ENCODE data around the gene BOLL. TPM values are rescaled to one million over a fixed set of nuclear protein-coding genes. Genes with fewer than 3 reads are reported as not detected.

BOLL gene
- total RNA-seq, 1 experiment from 2014 or later = not detected

- no TSS peak for BruUV-seq (replicated peaks)
- no peaks in the 10 kb centered on the region for H3K27me3 ChIP-seq (replicated peaks; ENCODE audit: insufficient read depth, low read depth, low read length, poor library complexity)
- POLR2A ChIA-PET (ENCODE audit: low non-redundant PET) = no interaction called here
These were observed 67.3 kb downstream of the BOLL start for GRCh38 chr2:197717863-197718262.

GRCh38 chr2:197713271-197713670 is 71.8 kb downstream of the BOLL start:
- ChIA-PET POLR2A (ENCODE audit: low non-redundant PET) (no interaction called here), CTCF (no interaction called here)
- H3K4me1 ChIP-seq (ENCODE audit: insufficient read depth, low read length, poor library complexity, severe bottlenecking) = peaks cover under 1% of the 10 kb centered on the region
- intact Hi-C loops (cut with micrococcal nuclease; ENCODE audit: unreplicated experiment) = no loop called here
- BruUV-seq (replicated peaks) = no TSS peak
- H3K27ac ChIP-seq (ENCODE audit: low read depth, low read length, poor library complexity, severe bottlenecking) = no peak overlapping the region
- H3K27me3 ChIP-seq (replicated peaks; ENCODE audit: insufficient read depth, low read depth, low read length, poor library complexity) = no peaks in the 10 kb centered on the region
- H3K36me3 ChIP-seq (ENCODE audit: insufficient read depth, low read length, poor library complexity, severe bottlenecking) = no peaks in the 10 kb centered on the region
- no peak for DNase-seq (ENCODE audit: low spot score)
- H3K9me3 ChIP-seq (ENCODE audit: low read depth, low read length, poor library complexity, severe bottlenecking) = no peaks in the 10 kb centered on the region
- TF ChIP-seq CTCF (conservative IDR thresholded peaks at IDR 0.05; ENCODE audit: low read depth, low read length) (no peak), EZH2 (IDR thresholded peaks at IDR 0.05; ENCODE audit: borderline replicate concordance, low read depth, low read length, poor library complexity, severe bottlenecking) (no peak)
- H3K4me3 ChIP-seq (ENCODE audit: low read depth, low read length, poor library complexity, severe bottlenecking) = no peak overlapping the region

More at GRCh38 chr2:197717863-197718262, 67.3 kb downstream of the BOLL start:
- Histone ChIP-seq H3K27ac (ENCODE audit: low read depth, low read length, poor library complexity, severe bottlenecking) (no peak overlapping the region), H3K4me1 (ENCODE audit: insufficient read depth, low read length, poor library complexity, severe bottlenecking) (no peaks in the 10 kb centered on the region), H3K4me3 (ENCODE audit: low read depth, low read length, poor library complexity, severe bottlenecking) (no peak overlapping the region), H3K9me3 (ENCODE audit: low read depth, low read length, poor library complexity, severe bottlenecking) (no peaks in the 10 kb centered on the region), H3K36me3 (ENCODE audit: insufficient read depth, low read length, poor library complexity, severe bottlenecking) (no peaks in the 10 kb centered on the region)
- CTCF ChIA-PET = no interaction called here
- no peak for DNase-seq (ENCODE audit: low spot score)
- intact Hi-C loops (cut with micrococcal nuclease; ENCODE audit: unreplicated experiment) = no loop called here
- no peak for TF ChIP-seq CTCF (conservative IDR thresholded peaks at IDR 0.05; ENCODE audit: low read depth, low read length)

- POLR2A ChIA-PET (ENCODE audit: low non-redundant PET) = no interaction called here
- no peak overlapping the region for H3K4me3 ChIP-seq (ENCODE audit: low read depth, low read length, poor library complexity, severe bottlenecking)
- H3K27me3 ChIP-seq (replicated peaks; ENCODE audit: insufficient read depth, low read depth, low read length, poor library complexity) = no peaks in the 10 kb centered on the region
- H3K27ac ChIP-seq (ENCODE audit: low read depth, low read length, poor library complexity, severe bottlenecking) = no peak overlapping the region
- no peaks in the 10 kb centered on the region for H3K36me3 ChIP-seq (ENCODE audit: insufficient read depth, low read length, poor library complexity, severe bottlenecking)
- no peak for DNase-seq (ENCODE audit: low spot score)
- intact Hi-C loops (cut with micrococcal nuclease; ENCODE audit: unreplicated experiment) = no loop called here
- H3K9me3 ChIP-seq (ENCODE audit: low read depth, low read length, poor library complexity, severe bottlenecking) = no peaks in the 10 kb centered on the region
- no TSS peak for BruUV-seq (replicated peaks)
- TF ChIP-seq CTCF (conservative IDR thresholded peaks at IDR 0.05; ENCODE audit: low read depth, low read length) (no peak), EZH2 (IDR thresholded peaks at IDR 0.05; ENCODE audit: borderline replicate concordance, low read depth, low read length, poor library complexity, severe bottlenecking) (no peak)
- CTCF ChIA-PET = no interaction called here
- peaks cover 7% of the 10 kb centered on the region for H3K4me1 ChIP-seq (ENCODE audit: insufficient read depth, low read length, poor library complexity, severe bottlenecking)
These were observed 73.5 kb downstream of the BOLL start for GRCh38 chr2:197711578-197711977.

Data from A673 (cell line).